Osteocyte (in vitro differentiated cells): ENCODE data around the gene MYO1B. TPM values are rescaled to one million over a fixed set of nuclear protein-coding genes. Genes with fewer than 3 reads are reported as not detected.

ENCODE experiments used
- DNase-seq: peaks from one replicate; pipeline ENCODE4 v3.0.0; 2021; ENCODE audit warnings: mixed read lengths; ENCODE audit not compliant: unreplicated experiment; ENCODE audit errors: extremely low spot score
- H3K27ac Mint-ChIP-seq: one replicate; pipeline ENCODE4 v1.8.0; 2021; ENCODE audit warnings: mild to moderate bottlenecking, mixed read lengths; ENCODE audit not compliant: unreplicated experiment
- H3K27me3 Mint-ChIP-seq: one replicate; pipeline ENCODE4 v1.8.0; 2021; ENCODE audit warnings: mixed read lengths; ENCODE audit not compliant: unreplicated experiment
- H3K36me3 Mint-ChIP-seq: one replicate; pipeline ENCODE4 v1.8.0; 2021; ENCODE audit warnings: mixed read lengths; ENCODE audit not compliant: unreplicated experiment
- H3K4me1 Mint-ChIP-seq: one replicate; pipeline ENCODE4 v1.8.0; 2021; ENCODE audit warnings: mixed read lengths; ENCODE audit not compliant: unreplicated experiment
- H3K4me3 Mint-ChIP-seq: one replicate; pipeline ENCODE4 v1.8.0; 2021; ENCODE audit warnings: mild to moderate bottlenecking, moderate library complexity, mixed read lengths; ENCODE audit not compliant: unreplicated experiment
- H3K9me3 Mint-ChIP-seq: one replicate; pipeline ENCODE4 v1.8.0; 2021; ENCODE audit warnings: mixed read lengths; ENCODE audit not compliant: unreplicated experiment
- total RNA-seq: library from RNA; stranded (reverse); gene quantifications from 2 replicates; pipeline ENCODE4 v1.2.1, GENCODE V29; 2021
- TF ChIP-seq, protein P1 (sequence below): fragments of 200-600 bp; sonication (generic); IDR thresholded peaks from 2 replicates; pipeline ENCODE4 v1.5.0; 2021; ENCODE audit warnings: antibody characterized with exemption, mild to moderate bottlenecking, moderate library complexity

MYO1B gene
- total RNA-seq, 1 donor from 2014 or later, result 91.1 TPM

- no peak overlapping the region for H3K4me3 Mint-ChIP-seq
- no peak for DNase-seq
- H3K27ac Mint-ChIP-seq, result no peak overlapping the region
- peaks cover 5% of the 10 kb centered on the region for H3K9me3 Mint-ChIP-seq
- TF ChIP-seq, protein P1, sequence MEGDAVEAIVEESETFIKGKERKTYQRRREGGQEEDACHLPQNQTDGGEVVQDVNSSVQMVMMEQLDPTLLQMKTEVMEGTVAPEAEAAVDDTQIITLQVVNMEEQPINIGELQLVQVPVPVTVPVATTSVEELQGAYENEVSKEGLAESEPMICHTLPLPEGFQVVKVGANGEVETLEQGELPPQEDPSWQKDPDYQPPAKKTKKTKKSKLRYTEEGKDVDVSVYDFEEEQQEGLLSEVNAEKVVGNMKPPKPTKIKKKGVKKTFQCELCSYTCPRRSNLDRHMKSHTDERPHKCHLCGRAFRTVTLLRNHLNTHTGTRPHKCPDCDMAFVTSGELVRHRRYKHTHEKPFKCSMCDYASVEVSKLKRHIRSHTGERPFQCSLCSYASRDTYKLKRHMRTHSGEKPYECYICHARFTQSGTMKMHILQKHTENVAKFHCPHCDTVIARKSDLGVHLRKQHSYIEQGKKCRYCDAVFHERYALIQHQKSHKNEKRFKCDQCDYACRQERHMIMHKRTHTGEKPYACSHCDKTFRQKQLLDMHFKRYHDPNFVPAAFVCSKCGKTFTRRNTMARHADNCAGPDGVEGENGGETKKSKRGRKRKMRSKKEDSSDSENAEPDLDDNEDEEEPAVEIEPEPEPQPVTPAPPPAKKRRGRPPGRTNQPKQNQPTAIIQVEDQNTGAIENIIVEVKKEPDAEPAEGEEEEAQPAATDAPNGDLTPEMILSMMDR, result no peak
- peaks cover 3% of the 10 kb centered on the region for H3K36me3 Mint-ChIP-seq
- H3K27me3 Mint-ChIP-seq, result no peaks in the 10 kb centered on the region
- H3K4me1 Mint-ChIP-seq, result peaks cover 16% of the 10 kb centered on the region
These were observed 33.1 kb upstream of the MYO1B start for GRCh38 chr2:191212119-191212518.

- peaks cover 3% of the 10 kb centered on the region for H3K36me3 Mint-ChIP-seq
- TF ChIP-seq, protein P1, result no peak
- no peaks in the 10 kb centered on the region for H3K27me3 Mint-ChIP-seq
- no peak overlapping the region for H3K27ac Mint-ChIP-seq
- H3K9me3 Mint-ChIP-seq, result peaks cover 5% of the 10 kb centered on the region
- DNase-seq, result no peak
- H3K4me3 Mint-ChIP-seq, result no peak overlapping the region
- peaks cover 24% of the 10 kb centered on the region for H3K4me1 Mint-ChIP-seq
These were observed 31.9 kb upstream of the MYO1B start for GRCh38 chr2:191213333-191213732.

DNA sequence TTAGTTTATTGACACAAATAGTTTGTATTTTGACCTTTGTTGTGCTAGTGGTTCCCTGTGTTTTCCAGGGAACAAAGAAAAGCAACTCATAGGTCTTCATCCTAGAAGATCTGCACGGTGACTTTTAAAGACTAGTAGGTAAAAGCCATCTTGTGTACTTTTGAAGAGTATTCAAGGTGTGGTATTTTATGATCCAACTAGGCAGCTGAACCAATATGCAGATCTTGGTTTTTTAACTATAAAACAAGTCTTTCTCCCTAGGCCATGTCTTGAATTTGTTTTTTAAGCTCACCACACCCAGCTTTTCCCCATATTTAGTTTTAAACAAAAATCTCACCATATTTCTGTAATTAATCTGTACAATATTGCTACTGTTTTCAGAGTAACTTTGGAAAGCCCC, 30.0 kb upstream of the MYO1B start:
- peaks cover 17% of the 10 kb centered on the region for H3K4me1 Mint-ChIP-seq
- H3K9me3 Mint-ChIP-seq, result peaks cover 5% of the 10 kb centered on the region
- H3K27ac Mint-ChIP-seq, result no peak overlapping the region
- DNase-seq, result no peak
- TF ChIP-seq, protein P1, result no peak
- no peaks in the 10 kb centered on the region for H3K27me3 Mint-ChIP-seq
- H3K4me3 Mint-ChIP-seq, result no peak overlapping the region
- H3K36me3 Mint-ChIP-seq, result peaks cover 3% of the 10 kb centered on the region

- H3K27me3 Mint-ChIP-seq, result no peaks in the 10 kb centered on the region
- DNase-seq, result no peak
- TF ChIP-seq, protein P1, result no peak
- no peak overlapping the region for H3K27ac Mint-ChIP-seq
- peaks cover 20% of the 10 kb centered on the region for H3K4me1 Mint-ChIP-seq
- peaks cover 3% of the 10 kb centered on the region for H3K36me3 Mint-ChIP-seq
- no peak overlapping the region for H3K4me3 Mint-ChIP-seq
- peaks cover 9% of the 10 kb centered on the region for H3K9me3 Mint-ChIP-seq
These were observed 29.5 kb upstream of the MYO1B start for GRCh38 chr2:191215666-191216065.

DNA sequence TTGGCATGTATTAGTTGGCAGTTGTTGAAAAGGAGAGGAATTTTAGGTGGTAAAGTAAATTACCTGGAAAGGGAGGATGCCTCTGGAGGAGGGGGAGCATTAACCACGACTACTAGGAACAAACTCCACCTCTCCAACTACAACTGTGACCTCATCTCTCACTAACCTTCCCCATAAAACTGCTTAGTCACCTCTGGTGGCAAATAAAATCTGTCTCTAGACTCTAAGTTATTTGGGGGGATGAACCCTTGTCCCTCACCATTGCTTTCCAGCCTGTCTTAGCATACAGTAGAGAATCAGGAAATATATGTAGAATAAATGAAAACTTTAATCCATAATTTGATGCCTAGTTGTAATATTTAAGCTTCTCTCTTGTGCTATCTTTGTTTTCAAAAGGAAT, 27.6 kb upstream of the MYO1B start:
- DNase-seq, result no peak
- H3K4me1 Mint-ChIP-seq, result peaks cover 24% of the 10 kb centered on the region
- peak overlapping the region; percentile 12 for H3K27ac Mint-ChIP-seq
- peaks cover 4% of the 10 kb centered on the region for H3K9me3 Mint-ChIP-seq
- peaks cover 3% of the 10 kb centered on the region for H3K36me3 Mint-ChIP-seq
- no peak overlapping the region for H3K4me3 Mint-ChIP-seq
- no peaks in the 10 kb centered on the region for H3K27me3 Mint-ChIP-seq
- TF ChIP-seq, protein P1, result no peak
